Measurements from ENCODE around the gene PPP2R2B.

- TF ChIP-seq YY1 (IDR thresholded peaks at IDR 0.05; ENCODE audit: extremely low read depth, insufficient replicate concordance, low read depth, low read length) (no peak), CTCF (IDR thresholded peaks at IDR 0.05 in 2 of 3, conservative IDR thresholded peaks at IDR 0.05 in 1 of 3; ENCODE audit: borderline replicate concordance in 1 of 3, insufficient read depth in 1 of 3, low read depth in 2 of 3, low read length in 2 of 3) (no peak), POLR2A (IDR thresholded peaks at IDR 0.05; ENCODE audit: borderline replicate concordance, extremely low read depth, insufficient read depth, insufficient read length) (no peak), REST (IDR thresholded peaks at IDR 0.05; ENCODE audit: low read depth) (no peak), RAD21 (IDR thresholded peaks at IDR 0.05; ENCODE audit: low read depth) (no peak), SRF (IDR thresholded peaks at IDR 0.05; ENCODE audit: low read depth) (no peak), CBX3 (IDR thresholded peaks at IDR 0.05; ENCODE audit: low read depth) (no peak), ZFX (IDR thresholded peaks at IDR 0.05) (no peak), EZH2phosphoT487 (IDR thresholded peaks at IDR 0.05; ENCODE audit: borderline replicate concordance) (no peak), ATF3 (IDR thresholded peaks at IDR 0.05) (no peak), MAX (IDR thresholded peaks at IDR 0.05) (no peak)
Measured at GRCh38 chr5:146802945-146803522, 75.5 kb downstream of the PPP2R2B start.
